PC-3 (cell line): ENCODE measurements around the gene TIMM17A. TPM values are rescaled to one million over a fixed set of nuclear protein-coding genes. Genes with fewer than 3 reads are reported as not detected.
"Not testable (repeated sequence)": the region's sequence is repeated elsewhere in the genome, so short reads cannot be mapped to it uniquely, and the experiment has no call there.

Experiments
- ATAC-seq: fragments of 200-7000 bp; cut with Tn5 transposase; 2 replicates; pipeline ENCODE4 v1.9.1; 2020; ENCODE audit warnings: mild to moderate bottlenecking, moderate library complexity
- BruUV-seq: library from RNA; stranded (reverse); fragments of 400-500 nt; replicated peaks from 2 replicates; lab custom pipeline; 2021; lab: Mats Ljungman, UMichigan
- CTCF ChIA-PET: fragments of 300-600 bp; sonication (Branson Sonifier 250); formaldehyde crosslinking; loops from one replicate; lab custom pipeline; 2022; ENCODE audit warnings: antibody characterized with exemption; lab: Charles Lee
- POLR2A ChIA-PET: fragments of 300-600 bp; sonication (Branson Sonifier 250); formaldehyde crosslinking; loops from one replicate; lab custom pipeline; 2022; ENCODE audit warnings: antibody characterized with exemption; ENCODE audit not compliant: unreplicated experiment; lab: Charles Lee
- DNase-seq: peaks from one replicate; pipeline ENCODE4 v3.0.0-alpha.2; 2015
- H2AFZ ChIP-seq: fragments of 300-600 bp; sonication (generic); 2 replicates; pipeline ENCODE4 v1.6.0; 2016; ENCODE audit warnings: antibody characterized with exemption, low read length
- H3F3A ChIP-seq: fragments of 300-600 bp; sonication (generic); one replicate; pipeline ENCODE4 v1.6.0; 2017; ENCODE audit warnings: antibody characterized with exemption, low read length, control low read depth, mild to moderate bottlenecking; ENCODE audit not compliant: unreplicated experiment
- H3K27ac ChIP-seq: fragments of 300-600 bp; sonication (generic); 2 replicates; pipeline ENCODE4 v1.5.1; 2016; ENCODE audit warnings: mild to moderate bottlenecking, low read length
- H3K27me3 ChIP-seq: fragments of 300-600 bp; sonication (generic); 2 replicates; pipeline ENCODE4 v1.6.1; 2016; ENCODE audit warnings: low read length, mixed read lengths
- H3K36me3 ChIP-seq: fragments of 300-600 bp; sonication (generic); 2 replicates; pipeline ENCODE4 v1.6.1; 2016; ENCODE audit warnings: low read depth, mixed run types, low read length, mixed read lengths
- H3K4me1 ChIP-seq: fragments of 300-600 bp; sonication (generic); 2 replicates; pipeline ENCODE4 v1.5.1; 2016; ENCODE audit warnings: low read length; ENCODE audit not compliant: insufficient read depth
- H3K4me2 ChIP-seq: fragments of 300-600 bp; sonication (generic); 2 replicates; pipeline ENCODE4 v1.6.0; 2016; ENCODE audit warnings: low read length
- H3K4me3 ChIP-seq: fragments of 300-600 bp; sonication (generic); 2 replicates; pipeline ENCODE4 v1.5.1; 2016; ENCODE audit warnings: mild to moderate bottlenecking, low read length, mixed read lengths
- H3K79me2 ChIP-seq: fragments of 300-600 bp; sonication (generic); 2 replicates; pipeline ENCODE4 v1.6.1; 2017; ENCODE audit warnings: low read length, mixed read lengths
- H3K9ac ChIP-seq: fragments of 300-600 bp; sonication (generic); 2 replicates; pipeline ENCODE4 v1.6.0; 2016; ENCODE audit warnings: mild to moderate bottlenecking, low read length
- H3K9me2 ChIP-seq: fragments of 300-600 bp; sonication (generic); replicated peaks from 2 replicates; pipeline ENCODE4 v1.6.1; 2016; ENCODE audit warnings: mixed run types, low read length, mixed read lengths
- H3K9me3 ChIP-seq: fragments of 300-600 bp; sonication (generic); 2 replicates; pipeline ENCODE4 v1.6.1; 2016; ENCODE audit warnings: low read length, mixed read lengths
- H4K20me1 ChIP-seq: fragments of 300-600 bp; sonication (generic); 2 replicates; pipeline ENCODE4 v1.6.1; 2016; ENCODE audit warnings: low read length, mixed read lengths
- EZH2 ChIP-seq: fragments of 300-600 bp; sonication (generic); IDR thresholded peaks from one replicate; pipeline ENCODE4 v1.6.1; 2017; ENCODE audit warnings: antibody characterized with exemption, mild to moderate bottlenecking, low read length; ENCODE audit not compliant: unreplicated experiment
- EZH2phosphoT487 ChIP-seq: fragments of 300-600 bp; sonication (generic); IDR thresholded peaks from 2 replicates; pipeline ENCODE4 v1.6.1; 2018; ENCODE audit warnings: mild to moderate bottlenecking, antibody characterized with exemption, low read length, borderline replicate concordance
- intact Hi-C: fragments of 100-400 bp; cut with micrococcal nuclease; formaldehyde crosslinking; loops from 2 replicates; pipeline ENCODE4 v1.9.0; 2023
- total RNA-seq: library from RNA; depleted of rRNA; stranded (reverse); fragments of >200 nt; gene quantifications from 2 replicates; pipeline ENCODE4 v1.2.3, GENCODE V29; 2014
- TF ChIP-seq, protein P1 (sequence below): fragments of 300-600 bp; sonication (generic); conservative IDR thresholded peaks from 2 replicates; pipeline ENCODE4 v1.5.1; 2017; ENCODE audit warnings: antibody characterized with exemption, low read depth, mild to moderate bottlenecking, low read length

TIMM17A gene
- total RNA-seq, 1 experiment from 2014 or later: 57.7 TPM

DNA sequence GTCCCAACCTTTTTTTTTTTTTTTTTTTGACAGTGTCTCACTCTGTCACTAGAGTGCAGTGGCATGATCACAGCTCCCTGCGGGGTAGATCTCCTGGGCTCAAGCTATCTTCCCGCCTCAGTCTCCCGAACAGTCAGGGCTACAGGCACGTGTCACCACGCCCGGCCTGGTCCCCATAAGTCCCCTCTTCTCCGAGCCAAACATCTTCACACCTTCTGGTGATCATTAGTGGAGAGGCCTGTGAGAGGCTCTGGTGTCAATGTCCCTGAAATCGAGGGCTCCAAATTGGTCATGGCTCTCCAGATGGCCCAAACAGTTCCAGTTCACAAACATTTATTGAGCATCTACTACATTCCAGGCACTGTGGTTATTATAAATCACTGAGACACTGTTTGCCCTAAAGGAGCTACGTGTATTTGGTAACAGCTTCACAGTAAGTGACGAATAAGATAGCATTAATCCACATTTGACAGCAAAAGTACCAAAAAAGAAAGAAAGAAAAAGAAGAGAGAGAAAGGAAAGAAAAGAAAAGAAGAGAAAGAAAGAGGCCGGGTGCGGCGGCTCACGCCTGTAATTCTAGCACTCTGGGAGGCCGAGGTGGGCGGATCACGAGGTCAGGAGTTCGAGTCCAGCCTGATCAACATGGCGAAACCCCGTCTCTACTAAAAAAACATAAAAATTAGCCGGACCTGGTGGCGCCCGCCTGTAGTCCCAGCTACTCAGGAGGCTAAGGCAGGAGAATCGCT is 867 bp upstream of the TIMM17A start:
- Histone ChIP-seq H3K27me3 (no peaks in the 10 kb centered on the region), H4K20me1 (peaks cover 4% of the 10 kb centered on the region; the same call in 1 of the 2 replicates), H3K9ac (peak overlapping the region; percentile 97), H3K36me3 (peaks cover 17% of the 10 kb centered on the region), H3K4me2 (peak overlapping the region; percentile 79), H3K9me3 (no peaks in the 10 kb centered on the region), H3F3A (no peaks in the 10 kb centered on the region), H3K27ac (peak overlapping the region; percentile 64), H2AFZ (peak overlapping the region; percentile 80), H3K79me2 (peaks cover 38% of the 10 kb centered on the region), H3K4me3 (peak overlapping the region; percentile 98), H3K4me1 (peaks cover 5% of the 10 kb centered on the region; the same call in 1 of the 2 replicates), H3K9me2 (no peaks in the 10 kb centered on the region)
- intact Hi-C loops: no loop called here
- BruUV-seq: TSS peak; percentile 87
- CTCF ChIA-PET: interaction anchor here (0.7 kb wide), 1 partner anchor 59 kb away, joined by 4 read pairs; no protein-coding TSS in a partner anchor
- DNase-seq (no peak), ATAC-seq (no peak)
- TF ChIP-seq EZH2phosphoT487 (no peak), EZH2 (no peak)
- TF ChIP-seq, protein P1, sequence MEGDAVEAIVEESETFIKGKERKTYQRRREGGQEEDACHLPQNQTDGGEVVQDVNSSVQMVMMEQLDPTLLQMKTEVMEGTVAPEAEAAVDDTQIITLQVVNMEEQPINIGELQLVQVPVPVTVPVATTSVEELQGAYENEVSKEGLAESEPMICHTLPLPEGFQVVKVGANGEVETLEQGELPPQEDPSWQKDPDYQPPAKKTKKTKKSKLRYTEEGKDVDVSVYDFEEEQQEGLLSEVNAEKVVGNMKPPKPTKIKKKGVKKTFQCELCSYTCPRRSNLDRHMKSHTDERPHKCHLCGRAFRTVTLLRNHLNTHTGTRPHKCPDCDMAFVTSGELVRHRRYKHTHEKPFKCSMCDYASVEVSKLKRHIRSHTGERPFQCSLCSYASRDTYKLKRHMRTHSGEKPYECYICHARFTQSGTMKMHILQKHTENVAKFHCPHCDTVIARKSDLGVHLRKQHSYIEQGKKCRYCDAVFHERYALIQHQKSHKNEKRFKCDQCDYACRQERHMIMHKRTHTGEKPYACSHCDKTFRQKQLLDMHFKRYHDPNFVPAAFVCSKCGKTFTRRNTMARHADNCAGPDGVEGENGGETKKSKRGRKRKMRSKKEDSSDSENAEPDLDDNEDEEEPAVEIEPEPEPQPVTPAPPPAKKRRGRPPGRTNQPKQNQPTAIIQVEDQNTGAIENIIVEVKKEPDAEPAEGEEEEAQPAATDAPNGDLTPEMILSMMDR: no peak
- POLR2A ChIA-PET: interaction anchor here (0.6 kb wide), 1 partner anchor 125 kb away, joined by 4 read pairs; no protein-coding TSS in a partner anchor

DNA sequence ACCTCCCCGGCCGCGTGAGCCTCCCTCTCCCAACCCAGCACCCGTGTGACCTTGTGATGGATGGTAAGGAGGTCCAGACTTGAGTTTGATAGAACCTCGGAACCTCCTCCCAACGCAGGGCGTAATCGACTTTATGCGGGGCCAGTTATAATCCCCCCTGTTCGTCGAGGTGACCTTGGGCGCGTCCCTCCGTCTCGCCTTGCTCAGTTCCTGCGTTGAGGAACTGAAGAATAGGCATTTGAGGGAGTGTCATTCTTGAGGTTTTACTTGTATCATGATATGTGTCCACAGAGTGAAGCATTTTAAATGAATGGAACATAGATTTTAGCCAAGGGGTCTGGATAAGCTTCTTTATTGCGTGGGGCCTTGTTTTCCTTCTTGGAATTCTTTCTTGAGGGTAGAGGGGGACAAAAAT is 433 bp downstream of the TIMM17A start:
- Histone ChIP-seq H3K9ac (peak overlapping the region; percentile 97), H3K36me3 (peaks cover 17% of the 10 kb centered on the region), H3K79me2 (peaks cover 38% of the 10 kb centered on the region), H3K9me3 (no peaks in the 10 kb centered on the region), H3K27ac (peak overlapping the region; percentile 53), H3K4me2 (peak overlapping the region; percentile 96), H2AFZ (peak overlapping the region; percentile 75), H3F3A (no peaks in the 10 kb centered on the region), H3K9me2 (no peaks in the 10 kb centered on the region), H3K4me1 (peaks cover 5% of the 10 kb centered on the region; the same call in 1 of the 2 replicates), H3K4me3 (peak overlapping the region; percentile 98), H4K20me1 (peaks cover 4% of the 10 kb centered on the region; the same call in 1 of the 2 replicates), H3K27me3 (no peaks in the 10 kb centered on the region)
- ChIA-PET POLR2A (interaction anchor here (0.6 kb wide), 1 partner anchor 41 kb away, joined by 3 read pairs; no protein-coding TSS in a partner anchor), CTCF (no interaction called here)
- intact Hi-C loops: no loop called here
- ATAC-seq (peak; percentile 31; the same call in 1 of the 2 replicates), DNase-seq (no peak)
- BruUV-seq: TSS peak; percentile 71
- TF ChIP-seq EZH2phosphoT487 (no peak), EZH2 (no peak)
- TF ChIP-seq, protein P1: no peak

DNA sequence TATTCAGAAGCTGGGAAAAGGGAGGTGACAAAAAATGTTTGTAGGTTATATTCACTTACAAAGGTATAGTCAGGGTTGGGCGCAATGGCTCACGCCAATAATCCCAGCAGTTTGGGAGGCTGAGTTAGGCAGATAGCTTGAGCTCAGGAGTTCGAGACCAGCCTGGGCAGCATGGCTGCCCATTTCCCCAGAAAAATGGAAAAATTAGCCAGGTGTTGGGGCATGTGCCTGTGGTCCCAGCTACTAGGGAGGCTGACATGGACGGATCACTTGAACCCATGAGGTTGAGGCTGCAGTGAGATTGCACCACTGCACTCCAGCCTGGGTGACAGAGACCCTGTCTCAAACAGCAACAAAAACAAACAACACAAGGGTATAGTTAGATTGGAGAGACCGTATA is 3.0 kb downstream of the TIMM17A start:
- CTCF ChIA-PET: no interaction called here
- Histone ChIP-seq H3K4me1 (peaks cover 5% of the 10 kb centered on the region; the same call in 1 of the 2 replicates), H3K9ac (no peak overlapping the region), H3K27ac (no peak overlapping the region), H3F3A (no peaks in the 10 kb centered on the region), H3K9me2 (no peaks in the 10 kb centered on the region), H3K79me2 (peaks cover 38% of the 10 kb centered on the region), H3K9me3 (no peaks in the 10 kb centered on the region), H3K4me2 (no peak overlapping the region), H3K27me3 (no peaks in the 10 kb centered on the region), H2AFZ (no peak overlapping the region), H4K20me1 (peaks cover 4% of the 10 kb centered on the region; the same call in 1 of the 2 replicates), H3K36me3 (peaks cover 24% of the 10 kb centered on the region), H3K4me3 (no peak overlapping the region)
- intact Hi-C loops: no loop called here
- ATAC-seq (no peak), DNase-seq (no peak)
- POLR2A ChIA-PET: no interaction called here
- TF ChIP-seq, protein P1: no peak
- no peak for TF ChIP-seq EZH2
- TF ChIP-seq EZH2phosphoT487: no peak
- no TSS peak for BruUV-seq

DNA sequence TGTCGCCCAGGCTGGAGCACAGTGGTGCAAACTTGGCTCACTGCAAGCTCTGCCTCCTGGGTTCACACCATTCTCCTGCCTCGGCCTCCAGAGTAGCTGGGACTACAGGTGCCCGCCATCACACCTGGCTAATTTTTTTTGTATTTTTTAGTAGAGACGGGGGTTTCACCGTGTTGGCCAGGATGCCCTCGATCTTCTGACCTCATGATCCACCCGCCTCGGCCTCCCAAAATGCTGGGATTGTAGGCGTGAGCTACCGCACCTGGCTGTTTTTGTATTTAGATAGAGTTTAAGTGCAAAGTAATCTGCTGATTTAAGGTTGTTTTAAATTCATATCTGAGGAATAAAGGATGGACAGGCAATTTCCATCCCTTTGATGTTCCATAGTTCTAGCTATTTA is 7.1 kb downstream of the TIMM17A start:
- H3K9me3 ChIP-seq, H3F3A ChIP-seq, intact Hi-C loops, ATAC-seq, H2AFZ ChIP-seq, DNase-seq, H3K9me2 ChIP-seq, POLR2A ChIA-PET, H3K27me3 ChIP-seq, H3K4me3 ChIP-seq, H3K9ac ChIP-seq, H3K4me1 ChIP-seq, H4K20me1 ChIP-seq, CTCF ChIA-PET, H3K4me2 ChIP-seq, BruUV-seq, H3K27ac ChIP-seq: not testable (repeated sequence)
- peaks cover 43% of the 10 kb centered on the region for H3K36me3 ChIP-seq
- H3K79me2 ChIP-seq: peaks cover 14% of the 10 kb centered on the region
